Left lobe of liver (tissue), 2 donors: ENCODE data around the gene AUH. TPM values are rescaled to one million over a fixed set of nuclear protein-coding genes. Genes with fewer than 3 reads are reported as not detected.

Source experiments
- ATAC-seq: fragments of 200-7000 bp; cut with Tn5 transposase; one replicate; pipeline ENCODE4 v1.9.1; 2020; ENCODE audit warnings: mild to moderate bottlenecking, moderate library complexity
- DNase-seq: peaks from one replicate; pipeline ENCODE4 v3.0.0-alpha.2; 2020; ENCODE audit warnings: low spot score
- total RNA-seq: library from RNA; stranded (reverse); gene quantifications from one replicate; pipeline ENCODE4 v1.2.1, GENCODE V29; 2021
- donor health status: DM: no; HTN: no; CAD: no; lungs with moderate emphysema.
- donor health status: DM: no; HTN: yes; CAD: no.

Gene AUH
- total RNA-seq, 1 donor from 2014 or later, result 14.6 TPM

GRCh38 chr9:91340395-91340967, 21.2 kb downstream of the AUH start:
- ATAC-seq (no peak), DNase-seq (no peak)

DNA sequence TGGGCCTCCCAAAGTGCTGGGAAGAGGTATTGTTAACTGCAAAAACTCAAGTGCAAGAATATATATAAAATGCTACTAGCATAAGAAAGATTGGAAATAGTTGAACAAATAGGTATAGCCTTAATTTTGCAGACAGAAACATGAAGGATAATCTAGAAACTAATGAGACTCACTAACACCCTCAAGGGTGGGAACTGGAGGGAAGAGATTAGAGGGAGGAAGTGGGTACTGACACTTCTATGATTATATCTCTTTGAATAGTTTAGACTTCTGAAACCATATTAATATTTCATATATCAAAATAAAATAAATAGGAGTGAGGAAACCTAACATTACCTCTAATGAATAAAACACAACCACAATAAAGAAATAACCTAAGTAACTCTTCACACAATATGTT, 23.0 kb downstream of the AUH start:
- ATAC-seq, result no peak
- DNase-seq, result no peak

DNA sequence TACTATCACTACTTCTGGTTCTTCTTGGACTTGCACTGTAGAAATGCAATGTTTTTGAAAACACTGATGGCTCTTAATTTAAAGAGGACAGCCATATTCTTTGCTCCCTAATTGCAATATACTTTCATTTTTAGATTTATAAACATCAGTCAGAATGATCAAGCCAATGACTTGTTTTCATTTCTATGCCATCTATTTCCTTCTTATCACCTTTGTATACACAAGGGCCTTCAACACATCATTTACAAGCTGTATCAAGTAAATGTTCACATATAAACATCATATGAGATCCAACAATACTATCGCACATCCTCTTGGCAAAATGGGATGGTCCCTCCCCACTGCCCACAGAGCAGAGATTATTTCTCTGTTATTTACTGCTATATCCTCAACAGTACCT, 24.9 kb downstream of the AUH start:
- DNase-seq, result no peak
- ATAC-seq, result no peak

GRCh38 chr9:91334053-91334452, 27.7 kb downstream of the AUH start:
- ATAC-seq (no peak), DNase-seq (no peak)

GRCh38 chr9:91333551-91333950, 28.2 kb downstream of the AUH start:
- ATAC-seq, result no peak
- DNase-seq, result no peak

DNA sequence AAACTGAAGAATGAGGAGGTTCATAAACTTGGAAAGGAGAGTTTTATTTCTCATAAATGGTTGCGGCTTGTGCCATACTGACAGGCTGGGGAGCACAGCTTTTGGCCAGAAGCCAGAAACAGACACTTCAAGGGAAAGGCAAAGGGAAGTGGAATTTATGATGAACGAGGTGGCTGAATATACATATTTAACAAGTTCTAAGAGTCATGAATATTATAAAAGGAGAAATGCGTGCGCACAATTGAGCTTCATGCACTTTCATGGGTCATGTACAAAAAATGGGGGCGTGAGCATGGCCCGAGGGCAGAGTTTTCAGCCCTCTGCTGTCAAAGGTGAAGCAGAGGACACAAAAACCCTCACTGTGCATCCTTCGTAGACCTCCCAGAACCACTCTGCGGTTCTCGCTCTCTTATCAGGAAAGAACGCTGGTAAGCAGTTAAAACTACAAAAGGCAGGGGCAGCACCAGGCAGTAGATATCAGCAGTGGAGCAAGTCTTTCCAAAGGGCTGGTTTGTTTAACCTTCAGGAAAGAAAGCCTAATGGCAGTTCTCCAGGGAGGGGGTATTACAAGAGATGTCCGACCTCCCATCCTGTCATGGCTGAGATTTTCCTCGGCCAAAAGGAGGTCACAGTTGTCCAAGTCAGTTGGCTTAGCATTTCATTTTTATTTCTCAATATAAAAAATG, 29.0 kb downstream of the AUH start:
- ATAC-seq (no peak), DNase-seq (no peak)

DNA sequence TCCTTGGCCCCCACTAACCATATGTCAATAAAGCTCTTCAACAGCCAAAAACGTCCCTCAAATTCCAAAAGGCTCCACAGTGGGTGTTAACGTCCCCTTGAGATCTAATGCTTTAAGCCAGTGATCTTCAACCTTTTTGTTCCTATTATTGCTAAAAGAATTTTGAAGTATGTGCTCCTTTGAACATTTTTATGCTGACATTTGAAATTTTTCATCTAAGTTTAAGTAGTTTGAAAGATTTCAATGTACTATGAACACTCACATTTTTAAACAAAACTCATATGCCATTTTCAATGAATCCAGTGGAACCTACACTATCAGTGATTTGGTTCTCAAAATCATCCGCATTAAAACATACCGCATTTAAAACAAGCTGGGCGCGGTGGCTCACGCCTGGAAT, 29.9 kb downstream of the AUH start:
- DNase-seq (no peak), ATAC-seq (no peak)

GRCh38 chr9:91328186-91328585, 33.5 kb downstream of the AUH start:
- no peak for DNase-seq
- ATAC-seq, result no peak

GRCh38 chr9:91321691-91322090, 40.0 kb downstream of the AUH start:
- no peak for ATAC-seq
- DNase-seq, result no peak

DNA sequence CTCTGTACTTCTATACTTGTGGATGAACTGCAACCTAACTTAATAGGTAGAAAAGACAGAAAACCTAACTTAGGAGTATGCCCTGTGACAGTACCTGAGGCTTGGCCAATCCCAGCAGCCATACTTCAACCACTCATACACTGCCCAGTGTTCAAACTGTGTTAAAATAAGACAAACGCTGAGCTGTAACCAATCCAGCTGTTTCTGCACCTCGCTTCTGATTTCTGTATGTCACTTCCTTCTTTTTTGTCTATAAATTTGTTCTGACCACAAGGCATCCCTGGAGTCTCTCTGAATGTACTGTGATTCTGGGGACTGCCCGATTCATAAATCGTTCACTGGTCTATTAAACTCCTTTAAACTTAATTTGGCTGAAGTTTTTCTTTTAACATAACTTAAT, 41.4 kb downstream of the AUH start:
- no peak for DNase-seq
- no peak for ATAC-seq

DNA sequence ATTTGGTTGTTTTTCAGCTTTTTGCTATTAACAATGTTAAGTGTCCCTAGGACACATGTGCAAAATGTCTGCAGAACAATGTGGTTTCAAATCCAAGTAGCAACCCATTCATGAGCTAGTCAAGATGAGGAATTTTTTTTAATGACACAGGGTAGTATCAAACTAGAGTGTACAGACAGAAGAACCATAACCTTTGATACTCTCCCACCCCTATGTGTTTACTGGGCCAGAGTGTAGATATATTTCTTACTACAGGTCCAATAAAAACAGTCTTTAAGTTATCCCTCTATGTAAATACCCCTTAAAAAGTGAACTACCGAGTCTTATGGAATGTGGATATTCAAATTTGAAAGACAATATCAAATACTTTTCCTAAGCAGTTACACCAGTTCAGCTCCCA, 45.6 kb downstream of the AUH start:
- ATAC-seq, result no peak
- no peak for DNase-seq

DNA sequence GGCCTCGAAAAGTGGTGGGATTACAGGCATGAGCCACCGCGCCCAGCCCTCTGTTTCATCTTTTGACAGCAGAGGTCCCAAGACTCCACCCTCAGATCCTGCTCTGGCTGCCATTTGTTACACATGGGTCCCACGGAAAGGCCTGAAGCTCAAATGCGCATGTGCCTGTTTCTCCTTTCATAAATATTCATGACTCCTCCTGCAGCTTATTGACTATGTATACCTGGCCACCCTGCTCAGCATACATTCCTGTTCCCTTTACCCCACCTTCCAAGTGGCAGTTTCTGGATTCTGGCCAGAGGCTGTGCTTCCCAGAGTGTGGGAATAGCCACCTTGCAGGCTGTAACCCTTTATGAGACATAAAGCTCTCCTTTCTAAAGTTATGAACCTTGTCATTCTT, 46.5 kb downstream of the AUH start:
- no peak for DNase-seq
- ATAC-seq, result no peak

DNA sequence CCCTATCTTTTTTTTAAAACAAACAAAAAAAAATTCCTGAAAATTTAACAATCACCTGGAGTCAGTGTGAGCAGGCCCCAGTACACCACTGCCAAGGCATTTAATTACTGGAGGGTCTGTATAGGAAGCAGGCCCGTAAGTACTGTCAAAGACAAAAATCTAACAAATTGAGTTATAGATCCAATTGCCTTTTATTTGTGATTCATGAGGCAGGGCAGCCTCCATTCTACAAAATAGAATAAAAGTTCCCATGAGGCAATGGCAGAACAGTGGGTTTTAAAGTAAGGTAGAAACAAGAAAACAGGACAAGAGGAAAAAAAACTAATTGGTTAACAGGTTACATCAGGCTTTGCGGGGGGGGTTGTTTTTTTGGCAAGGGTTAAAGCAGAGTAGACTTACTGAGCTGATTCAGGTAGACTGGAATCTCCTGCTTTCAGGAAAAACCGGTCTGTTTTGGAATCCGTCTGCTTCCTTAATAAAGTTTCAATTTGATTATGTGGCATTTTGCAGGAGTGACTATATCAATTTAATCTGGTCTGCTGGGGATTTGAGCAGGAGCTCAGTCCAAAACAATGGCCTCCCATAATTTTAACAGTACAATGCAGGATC, 48.9 kb downstream of the AUH start:
- DNase-seq (no peak), ATAC-seq (no peak)

- ATAC-seq (no peak), DNase-seq (no peak)
These were observed 51.7 kb downstream of the AUH start for GRCh38 chr9:91310037-91310436.

GRCh38 chr9:91308191-91308590, 53.5 kb downstream of the AUH start:
- no peak for ATAC-seq
- DNase-seq, result no peak

DNA sequence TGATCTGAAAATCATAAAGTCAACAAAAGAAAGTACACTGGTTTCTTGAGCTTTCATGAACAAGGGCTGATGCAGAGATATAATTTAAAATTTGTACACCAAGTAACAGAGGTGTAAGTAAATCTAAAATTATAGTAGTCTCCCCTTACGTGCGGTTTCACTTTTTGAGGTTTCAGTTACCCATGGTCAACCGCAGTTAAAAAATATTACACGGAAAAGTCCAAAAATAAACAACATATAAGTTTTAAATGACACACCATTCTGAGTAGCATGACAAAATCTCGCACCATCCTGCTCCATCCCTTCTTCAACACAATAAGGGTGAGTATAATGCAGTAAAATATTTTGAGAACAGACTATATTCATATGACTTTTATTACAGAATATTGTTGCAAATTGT, 54.4 kb downstream of the AUH start:
- DNase-seq (no peak), ATAC-seq (no peak)

DNA sequence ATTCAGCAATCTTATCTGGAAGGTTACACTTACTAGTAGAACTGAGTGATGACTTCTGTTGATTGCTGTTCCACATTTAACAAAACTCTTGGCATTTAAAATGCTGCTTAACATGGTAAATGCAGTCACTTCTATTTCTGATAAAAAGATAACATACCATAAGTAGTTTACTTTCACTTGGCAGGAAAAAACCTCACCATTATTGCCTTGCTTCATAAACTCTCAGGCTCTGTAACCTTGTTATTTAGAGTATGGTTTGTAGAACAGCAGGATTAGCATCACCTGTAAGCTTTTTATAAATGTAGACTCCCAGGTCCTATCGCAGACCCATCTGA, 55.5 kb downstream of the AUH start:
- ATAC-seq, result no peak
- no peak for DNase-seq

GRCh38 chr9:91305596-91306295, 56.0 kb downstream of the AUH start:
- no peak for ATAC-seq
- DNase-seq, result no peak

GRCh38 chr9:91303741-91304415, 57.8 kb downstream of the AUH start:
- ATAC-seq, result no peak
- no peak for DNase-seq

GRCh38 chr9:91302831-91303230, 58.9 kb downstream of the AUH start:
- DNase-seq, result no peak

GRCh38 chr9:91301161-91301560, 60.6 kb downstream of the AUH start:
- DNase-seq (no peak), ATAC-seq (no peak)

More at GRCh38 chr9:91302831-91303230, 58.9 kb downstream of the AUH start:
- peak; percentile 24 for ATAC-seq

GRCh38 chr9:91298311-91298710, 63.4 kb downstream of the AUH start:
- DNase-seq, result no peak
- ATAC-seq, result no peak
